OCI-LY1 (cell line): Measurements from ENCODE around the gene ALKBH3.

Experiments
- CTCF ChIP-seq: fragments of 200-600 bp; sonication (generic), shearing (Covaris generic); IDR thresholded peaks from 2 replicates; pipeline ENCODE4 v1.5.1; 2017; ENCODE audit warnings: mild to moderate bottlenecking, antibody characterized with exemption, low read length, moderate library complexity, mixed read lengths
- EZH2 ChIP-seq: fragments of 200-600 bp; sonication (generic), shearing (Covaris generic); IDR thresholded peaks from 2 replicates; pipeline ENCODE4 v1.8.0; 2017; ENCODE audit warnings: borderline replicate concordance, mixed run types, mild to moderate bottlenecking, antibody characterized with exemption, low read length, moderate library complexity, mixed read lengths

GRCh38 chr11:43842021-43842420 lies 38.6 kb upstream of the ALKBH3 start:
- no peak for TF ChIP-seq CTCF
- TF ChIP-seq EZH2, result no peak
